ENCODE measurements around the gene GSPT1.

GSPT1 gene

GRCh38 chr16:11871193-11871592, 44.6 kb downstream of the GSPT1 start:
- peak; percentile 51 to 56 for DNase-seq (ENCODE audit: low read depth in 2 of 2)
- H3K4me3 ChIP-seq (replicated peaks in 1 of 2; ENCODE audit: low read depth in 2 of 2, low read length in 2 of 2), result no peak overlapping the region
- TF ChIP-seq, protein P1, sequence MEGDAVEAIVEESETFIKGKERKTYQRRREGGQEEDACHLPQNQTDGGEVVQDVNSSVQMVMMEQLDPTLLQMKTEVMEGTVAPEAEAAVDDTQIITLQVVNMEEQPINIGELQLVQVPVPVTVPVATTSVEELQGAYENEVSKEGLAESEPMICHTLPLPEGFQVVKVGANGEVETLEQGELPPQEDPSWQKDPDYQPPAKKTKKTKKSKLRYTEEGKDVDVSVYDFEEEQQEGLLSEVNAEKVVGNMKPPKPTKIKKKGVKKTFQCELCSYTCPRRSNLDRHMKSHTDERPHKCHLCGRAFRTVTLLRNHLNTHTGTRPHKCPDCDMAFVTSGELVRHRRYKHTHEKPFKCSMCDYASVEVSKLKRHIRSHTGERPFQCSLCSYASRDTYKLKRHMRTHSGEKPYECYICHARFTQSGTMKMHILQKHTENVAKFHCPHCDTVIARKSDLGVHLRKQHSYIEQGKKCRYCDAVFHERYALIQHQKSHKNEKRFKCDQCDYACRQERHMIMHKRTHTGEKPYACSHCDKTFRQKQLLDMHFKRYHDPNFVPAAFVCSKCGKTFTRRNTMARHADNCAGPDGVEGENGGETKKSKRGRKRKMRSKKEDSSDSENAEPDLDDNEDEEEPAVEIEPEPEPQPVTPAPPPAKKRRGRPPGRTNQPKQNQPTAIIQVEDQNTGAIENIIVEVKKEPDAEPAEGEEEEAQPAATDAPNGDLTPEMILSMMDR (IDR thresholded peaks at IDR 0.05; ENCODE audit: low read depth, low read length), result peak; percentile 18

DNA sequence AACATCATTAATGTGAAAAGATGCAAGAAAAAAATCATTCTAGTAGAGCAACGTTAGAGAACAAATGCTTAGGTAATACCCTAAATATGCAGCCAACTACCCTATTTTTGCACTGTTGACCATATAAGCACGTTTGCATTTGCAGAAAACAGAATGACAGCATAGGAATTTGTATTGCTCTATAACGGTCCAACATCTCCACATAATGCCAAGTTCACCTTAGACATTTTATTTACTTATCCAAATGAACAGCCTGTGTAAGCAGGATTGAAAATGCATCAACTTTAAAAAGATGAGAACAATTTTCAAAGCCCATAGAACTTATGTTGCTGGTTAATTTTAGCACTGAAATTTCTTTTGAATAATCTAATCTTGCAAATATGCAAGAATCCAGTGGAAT, 45.4 kb downstream of the GSPT1 start:
- TF ChIP-seq, protein P1 (IDR thresholded peaks at IDR 0.05; ENCODE audit: low read depth, low read length), result no peak
- peak in 1 of 2 donors; percentile 13 for DNase-seq (ENCODE audit: low read depth in 2 of 2)
- H3K4me3 ChIP-seq (replicated peaks in 1 of 2; ENCODE audit: low read depth in 2 of 2, low read length in 2 of 2), result no peak overlapping the region

DNA sequence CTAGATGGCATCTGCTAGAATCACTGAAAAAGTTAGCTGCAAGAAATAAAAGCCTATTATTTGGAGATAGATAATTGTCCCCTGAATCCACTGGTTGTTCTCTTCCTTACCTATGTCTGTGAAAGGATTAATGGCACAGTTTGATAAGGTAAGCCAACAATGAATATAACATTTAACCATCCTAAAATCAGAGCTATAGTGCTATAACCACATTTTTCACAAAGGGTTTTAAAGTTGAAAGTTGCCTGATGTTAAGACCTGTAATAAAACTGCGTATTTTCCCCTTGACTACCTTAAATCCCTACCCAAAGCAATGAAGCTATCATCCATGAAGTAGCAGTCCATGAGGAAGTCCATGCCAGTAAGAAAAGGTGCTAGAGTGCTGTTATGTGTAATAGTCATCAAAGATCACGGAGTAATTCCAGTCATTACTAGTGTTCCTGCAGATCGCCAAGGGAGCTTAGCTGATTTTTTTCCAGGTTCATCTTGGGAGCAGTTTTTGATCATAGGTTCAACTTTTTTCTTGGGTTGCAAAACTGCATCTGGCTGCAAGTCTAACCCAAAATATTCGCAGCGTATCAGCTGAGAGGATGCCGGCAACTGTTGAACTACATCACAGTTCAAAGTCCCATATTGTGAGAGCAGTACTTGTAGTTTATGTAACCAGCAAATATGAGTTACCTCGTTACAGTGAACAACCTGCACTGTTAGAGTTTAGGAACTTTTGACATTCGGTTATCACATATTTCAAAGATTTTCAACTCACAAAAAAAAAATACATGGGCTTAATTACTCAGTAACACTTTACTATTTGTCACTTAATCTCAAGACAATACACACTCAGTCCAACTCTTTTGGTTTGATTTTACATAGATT, 46.2 kb downstream of the GSPT1 start:
- no peak overlapping the region for H3K4me3 ChIP-seq (replicated peaks in 1 of 2; ENCODE audit: low read depth in 2 of 2, low read length in 2 of 2)
- TF ChIP-seq, protein P1 (IDR thresholded peaks at IDR 0.05; ENCODE audit: low read depth, low read length), result no peak
- no peak for DNase-seq (ENCODE audit: low read depth in 2 of 2)

- TF ChIP-seq, protein P1 (IDR thresholded peaks at IDR 0.05; ENCODE audit: low read depth, low read length), result no peak
- no peak for DNase-seq (ENCODE audit: low read depth in 2 of 2)
- H3K4me3 ChIP-seq (replicated peaks in 1 of 2; ENCODE audit: low read depth in 2 of 2, low read length in 2 of 2), result no peak overlapping the region
Observed at GRCh38 chr16:11868412-11868980, 47.3 kb downstream of the GSPT1 start.

DNA sequence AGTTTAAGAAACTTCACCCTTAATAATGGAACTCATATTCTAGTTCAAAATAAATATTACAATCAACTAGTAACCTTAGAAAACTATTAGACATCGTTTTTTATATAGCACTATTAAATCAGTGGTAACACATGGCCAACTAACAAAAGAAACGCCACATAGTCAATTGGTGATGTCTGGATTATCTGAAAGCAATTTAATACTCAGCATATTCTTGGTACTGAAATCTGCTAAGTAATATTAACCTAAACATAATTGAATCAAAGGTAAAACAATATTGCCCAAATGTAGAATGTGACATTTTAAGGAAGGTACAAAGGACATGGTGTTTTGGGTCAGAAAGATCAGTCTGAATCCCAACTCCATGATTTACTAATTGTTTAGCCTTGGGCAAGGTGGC, 53.3 kb downstream of the GSPT1 start:
- no peak overlapping the region for H3K4me3 ChIP-seq (replicated peaks in 1 of 2; ENCODE audit: low read depth in 2 of 2, low read length in 2 of 2)
- TF ChIP-seq, protein P1 (IDR thresholded peaks at IDR 0.05; ENCODE audit: low read depth, low read length), result no peak

GRCh38 chr16:11857161-11857560, 58.6 kb downstream of the GSPT1 start:
- TF ChIP-seq, protein P1 (IDR thresholded peaks at IDR 0.05; ENCODE audit: low read depth, low read length), result no peak
- no peak overlapping the region for H3K4me3 ChIP-seq (replicated peaks in 1 of 2; ENCODE audit: low read depth in 2 of 2, low read length in 2 of 2)
- peak in 1 of 2 donors; percentile 20 for DNase-seq (ENCODE audit: low read depth in 2 of 2)

More for the DNA sequence above, 53.3 kb downstream of the GSPT1 start:
- DNase-seq (ENCODE audit: low read depth in 2 of 2), result no peak

Data from cardiac fibroblast (primary cell).